Raji (cell line): ENCODE results near the gene TCF4.

Experiments
- POLR2A ChIP-seq: IDR thresholded peaks from 2 replicates; pipeline ENCODE4 v1.6.1; 2011; ENCODE audit warnings: low read depth, low read length, control low read depth; ENCODE audit not compliant: insufficient read depth

The TCF4 gene

GRCh38 chr18:55588111-55588869, at the start of gene TCF4:
Gene TCF4, minus strand, starts transcription at chr18:55588192. Its CDS starts 1,076 bp downstream, at chr18:55587116.
- TF ChIP-seq POLR2A, result peak; percentile 31; the same call in 1 of the 2 replicates

GRCh38 chr18:55637204-55637603, 49.2 kb upstream of the TCF4 start:
- TF ChIP-seq POLR2A, result no peak

GRCh38 chr18:55635439-55635838, 47.4 kb upstream of the TCF4 start:
- TF ChIP-seq POLR2A, result no peak

- no peak for TF ChIP-seq POLR2A
These were observed 46.6 kb upstream of the TCF4 start for GRCh38 chr18:55634545-55634944.

GRCh38 chr18:55633032-55633431, 45.0 kb upstream of the TCF4 start:
- TF ChIP-seq POLR2A, result no peak

- TF ChIP-seq POLR2A, result no peak
These were observed 41.1 kb upstream of the TCF4 start for GRCh38 chr18:55629133-55629532.

GRCh38 chr18:55627007-55627406, 39.0 kb upstream of the TCF4 start:
- TF ChIP-seq POLR2A, result no peak

- no peak for TF ChIP-seq POLR2A
These were observed 37.9 kb upstream of the TCF4 start for GRCh38 chr18:55625901-55626300.

GRCh38 chr18:55623626-55624025, 35.6 kb upstream of the TCF4 start:
- TF ChIP-seq POLR2A, result no peak

GRCh38 chr18:55610506-55610905, 22.5 kb upstream of the TCF4 start:
- TF ChIP-seq POLR2A, result no peak

GRCh38 chr18:55609160-55609825, 21.3 kb upstream of the TCF4 start:
- no peak for TF ChIP-seq POLR2A

GRCh38 chr18:55608497-55608896, 20.5 kb upstream of the TCF4 start:
- no peak for TF ChIP-seq POLR2A

GRCh38 chr18:55607773-55608172, 19.8 kb upstream of the TCF4 start:
- no peak for TF ChIP-seq POLR2A

GRCh38 chr18:55605733-55606338, 17.8 kb upstream of the TCF4 start:
- no peak for TF ChIP-seq POLR2A

GRCh38 chr18:55603775-55604174, 15.8 kb upstream of the TCF4 start:
- no peak for TF ChIP-seq POLR2A

- no peak for TF ChIP-seq POLR2A
These were observed 5.9 kb upstream of the TCF4 start for GRCh38 chr18:55593888-55594287.
